Heart left ventricle (tissue), 16 donors: Measurements from ENCODE around the gene EIF5B. TPM values are rescaled to one million over a fixed set of nuclear protein-coding genes. Genes with fewer than 3 reads are reported as not detected.
"Not testable (repeated sequence)": the region's sequence is repeated elsewhere in the genome, so short reads cannot be mapped to it uniquely, and the experiment has no call there.

Source experiments
- ATAC-seq, 4 donors: fragments of 200-7000 bp; cut with Tn5 transposase; one replicate each; pipeline ENCODE4 v1.9.1; 2020 to 2022; ENCODE audit warnings: moderate library complexity in 4 of 4, mild to moderate bottlenecking in 3 of 4, moderate number of reproducible peaks in 1 of 4
- DNase-seq, 5 donors: peaks; one replicate each; pipeline ENCODE4 v3.0.0-alpha.2; 2020
- H3K27ac ChIP-seq, 12 donors: fragments of 200-600 bp; sonication (generic) in 4 of 12; one replicate each; pipeline versions ENCODE4 v1.5.0 to v1.8.0; 2016 to 2022; ENCODE audit warnings: mild to moderate bottlenecking in 2 of 12
- H3K27me3 ChIP-seq, 9 donors: fragments of 200-600 bp; sonication (generic) in 2 of 9; one replicate each; pipeline versions ENCODE4 v1.5.1 to v1.8.0; 2016 to 2022; ENCODE audit warnings: mild to moderate bottlenecking in 3 of 9
- H3K36me3 ChIP-seq, 9 donors: fragments of 200-600 bp; sonication (generic) in 2 of 9; one replicate each; pipeline versions ENCODE4 v1.5.0 to v1.8.0; 2018 to 2022; ENCODE audit warnings: mild to moderate bottlenecking in 2 of 9
- H3K4me1 ChIP-seq, 12 donors: fragments of 200-600 bp; sonication (generic) in 4 of 12; one replicate each; pipeline versions ENCODE4 v1.5.0 to v1.8.0; 2016 to 2022; ENCODE audit warnings: mild to moderate bottlenecking in 3 of 12
- H3K4me3 ChIP-seq, 12 donors: fragments of 200-600 bp; sonication (generic) in 4 of 12; one replicate each; pipeline versions ENCODE4 v1.5.0 to v1.8.0; 2017 to 2022; ENCODE audit warnings: mild to moderate bottlenecking in 9 of 12, moderate library complexity in 4 of 12
- H3K9me3 ChIP-seq, 12 donors: fragments of 200-600 bp; sonication (generic) in 4 of 12; one replicate each; pipeline versions ENCODE4 v1.5.0 to v1.8.0; 2016 to 2022; ENCODE audit warnings: mild to moderate bottlenecking in 1 of 12
- POLR2A ChIP-seq, 2 donors: fragments of 450-650 bp; IDR thresholded peaks; one replicate each; pipeline ENCODE4 v1.6.1; 2017; ENCODE audit warnings: antibody characterized with exemption in 2 of 2, mild to moderate bottlenecking in 2 of 2, moderate library complexity in 2 of 2
- WGBS, 4 donors: extraction: QIAGEN DNeasy Blood & Tissue Kit in 2 of 4; methylation state at CpG; one replicate each; pipeline versions ENCODE4 v1.1.5 to v1.1.7; 2013 to 2018; 5-methylcytosine and 5-hydroxymethylcytosine counted together
- intact Hi-C, 10 donors: fragments of 100-400 bp; cut with DNase I; formaldehyde crosslinking; loops; one replicate each; pipeline versions ENCODE4 v1.11.1 to v1.14.2; 2022
- polyA plus RNA-seq, 2 donors: library from polyadenylated mRNA; stranded (reverse); fragments of 200-250 nt; gene quantifications; one replicate each; pipeline ENCODE4 v1.2.3, GENCODE V29; 2013
- total RNA-seq, 9 donors: library from RNA; depleted of rRNA in 2 of 9; stranded (reverse); fragments of >200 nt in 2 of 9; fragmentation: NEBNext Ultra II Directional in 3 of 9; extraction: Animal tissue kit (Norgen Biotek cat#: 25700) in 3 of 9; gene quantifications; one replicate each; pipeline versions ENCODE4 v1.1.0 to v1.2.4, GENCODE V29; 2016 to 2023
- TF ChIP-seq, protein P1 (sequence below), 12 donors: fragments of 200-600 bp; sonication (generic) in 4 of 12; IDR thresholded peaks; one replicate each; pipeline versions ENCODE4 v1.5.0 to v1.8.0; 2018 to 2022; ENCODE audit warnings: antibody characterized with exemption in 12 of 12, mild to moderate bottlenecking in 5 of 12
- donor health status: ischemic (EF 13 %, LVEDD 7.1; RV severe dilation, severe dysfunction).
- donor health status: healthy with polysubstance abuse.
- donor health status: DM: no; HTN: yes; CAD: no.
- donor health status: DM: no; HTN: no; CAD: no.
- donor health status: ischemic (EF 25% LVEDD 6.9; RV normal size, moderate dysfunction).
- donor health status: ischemic (EF 25% LVEDD 5.7; RV mildly dilated, moderate dysfunction).
- donor health status: healthy.
- donor health status: DM: yes; HTN: yes; CAD: no.
- donor health status: ischemic (EF 35%, LVEDD 5.7; RV mildly dilated, moderate dysfunction).
- donor health status: nonischemic (EF 11% LVEDD 7.7; RV severe dilation, severe dysfunction).
- donor health status: DM: yes; HTN: yes; CAD: no.
- donor health status: PGD.
- donor health status: ischemic (EF 29% LVEDD 5.4; RV normal size, mild dysfunction).
- donor health status: nonischemic (EF 23%, LVEDD 6.1; RV moderate dilation, normal function).

EIF5B gene
- total and polyA plus RNA-seq, 11 donors = 56.1 to 165 (median 91.9) TPM

GRCh38 chr2:99356853-99357252 is 19.7 kb downstream of the EIF5B start:
- Histone ChIP-seq H3K36me3 (peaks cover 0 to 17% (median 14%) of the 10 kb centered on the region in 9 donors), H3K4me1 (peaks cover 0 to 18% (median 6%) of the 10 kb centered on the region in 12 donors), H3K27ac (no peak overlapping the region), H3K9me3 (no peaks in the 10 kb centered on the region), H3K27me3 (no peaks in the 10 kb centered on the region), H3K4me3 (no peak overlapping the region)
- no peak for ATAC-seq
- TF ChIP-seq POLR2A (IDR thresholded peaks at IDR 0.05) = no peak
- TF ChIP-seq, protein P1, sequence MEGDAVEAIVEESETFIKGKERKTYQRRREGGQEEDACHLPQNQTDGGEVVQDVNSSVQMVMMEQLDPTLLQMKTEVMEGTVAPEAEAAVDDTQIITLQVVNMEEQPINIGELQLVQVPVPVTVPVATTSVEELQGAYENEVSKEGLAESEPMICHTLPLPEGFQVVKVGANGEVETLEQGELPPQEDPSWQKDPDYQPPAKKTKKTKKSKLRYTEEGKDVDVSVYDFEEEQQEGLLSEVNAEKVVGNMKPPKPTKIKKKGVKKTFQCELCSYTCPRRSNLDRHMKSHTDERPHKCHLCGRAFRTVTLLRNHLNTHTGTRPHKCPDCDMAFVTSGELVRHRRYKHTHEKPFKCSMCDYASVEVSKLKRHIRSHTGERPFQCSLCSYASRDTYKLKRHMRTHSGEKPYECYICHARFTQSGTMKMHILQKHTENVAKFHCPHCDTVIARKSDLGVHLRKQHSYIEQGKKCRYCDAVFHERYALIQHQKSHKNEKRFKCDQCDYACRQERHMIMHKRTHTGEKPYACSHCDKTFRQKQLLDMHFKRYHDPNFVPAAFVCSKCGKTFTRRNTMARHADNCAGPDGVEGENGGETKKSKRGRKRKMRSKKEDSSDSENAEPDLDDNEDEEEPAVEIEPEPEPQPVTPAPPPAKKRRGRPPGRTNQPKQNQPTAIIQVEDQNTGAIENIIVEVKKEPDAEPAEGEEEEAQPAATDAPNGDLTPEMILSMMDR (IDR thresholded peaks at IDR 0.05) = no peak
- intact Hi-C loops = no loop called here
- no peak for DNase-seq

- H3K4me1 ChIP-seq = no peaks in the 10 kb centered on the region
- no peaks in the 10 kb centered on the region for H3K27me3 ChIP-seq
- TF ChIP-seq POLR2A (IDR thresholded peaks at IDR 0.05) = no peak
- TF ChIP-seq, protein P1 (IDR thresholded peaks at IDR 0.05) = no peak
- no peak overlapping the region for H3K4me3 ChIP-seq
- H3K27ac ChIP-seq = no peak overlapping the region
- WGBS, 4 donors = 44 to 89% (median 83%) methylated on average over 2 of the region's 2 CpGs
- intact Hi-C loops = no loop called here
- DNase-seq (no peak), ATAC-seq (no peak)
- no peaks in the 10 kb centered on the region for H3K9me3 ChIP-seq
- H3K36me3 ChIP-seq = peaks cover 0 to 100% (median 94%) of the 10 kb centered on the region in 9 donors
Observed at GRCh38 chr2:99365661-99366060, 28.5 kb downstream of the EIF5B start.

- DNase-seq, H3K4me3 ChIP-seq, H3K27me3 ChIP-seq, H3K4me1 ChIP-seq, ATAC-seq, intact Hi-C loops, H3K9me3 ChIP-seq, H3K27ac ChIP-seq: not testable (repeated sequence)
- 96 to 98% (median 98%) methylated on average over 5 of the region's 5 CpGs for WGBS, 4 donors
- peaks cover 0 to 100% (median 98%) of the 10 kb centered on the region in 9 donors for H3K36me3 ChIP-seq
Observed at GRCh38 chr2:99368854-99369253, 31.7 kb downstream of the EIF5B start.

DNA sequence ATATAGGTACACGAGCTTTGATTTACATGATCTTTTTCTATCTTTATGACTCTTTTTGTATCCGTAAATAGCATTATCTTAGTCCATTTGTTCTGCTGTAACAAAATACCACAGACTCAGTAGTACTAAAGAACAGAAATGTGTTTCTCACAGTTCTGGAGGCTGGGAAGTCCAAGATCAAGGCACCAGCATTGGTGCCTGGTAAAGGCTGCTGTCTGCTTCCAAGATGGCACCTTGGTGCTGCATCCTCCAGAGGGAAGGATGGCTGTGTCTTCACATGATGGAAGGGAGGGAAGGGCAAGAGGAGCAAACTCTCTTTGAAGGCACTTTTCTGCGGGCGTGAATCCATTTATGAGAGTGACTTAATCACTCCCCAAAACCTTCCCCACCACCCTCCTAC is 36.0 kb downstream of the EIF5B start:
- Histone ChIP-seq H3K36me3 (peaks cover 0 to 100% (median 96%) of the 10 kb centered on the region in 9 donors), H3K27ac (no peak overlapping the region), H3K27me3 (no peaks in the 10 kb centered on the region), H3K4me3 (no peak overlapping the region), H3K9me3 (peaks cover 0 to 19% (median 0%) of the 10 kb centered on the region in 12 donors), H3K4me1 (no peaks in the 10 kb centered on the region)
- DNase-seq (no peak), ATAC-seq (no peak)
- intact Hi-C loops = loop anchor here in 1 of 10 donors (10.0 kb wide), 1 partner anchor 52 kb away; no protein-coding TSS in a partner anchor
- WGBS, 4 donors = 97 to 99% (median 98%) methylated on average over 4 of the region's 4 CpGs
- no peak for TF ChIP-seq POLR2A (IDR thresholded peaks at IDR 0.05)
- TF ChIP-seq, protein P1 (IDR thresholded peaks at IDR 0.05) = no peak

GRCh38 chr2:99374747-99375146 is 37.6 kb downstream of the EIF5B start:
- Histone ChIP-seq H3K27ac (no peak overlapping the region), H3K36me3 (peaks cover 0 to 100% (median 96%) of the 10 kb centered on the region in 9 donors)

More at GRCh38 chr2:99374747-99375146, 37.6 kb downstream of the EIF5B start:
- intact Hi-C loops = loop anchor here in 1 of 10 donors (10.0 kb wide), 1 partner anchor 50 kb away; no protein-coding TSS in a partner anchor
- Histone ChIP-seq H3K4me3 (no peak overlapping the region), H3K9me3 (peaks cover 0 to 19% (median 0%) of the 10 kb centered on the region in 12 donors), H3K27me3 (no peaks in the 10 kb centered on the region), H3K4me1 (no peaks in the 10 kb centered on the region)
- TF ChIP-seq, protein P1 (IDR thresholded peaks at IDR 0.05) = no peak
- no peak for TF ChIP-seq POLR2A (IDR thresholded peaks at IDR 0.05)
- ATAC-seq = no peak
- DNase-seq = no peak
